GM06990 (cell line): ENCODE measurements around the gene SF3A2.

Experiments
- DNase-seq: peaks from one replicate; pipeline ENCODE4 v3.0.0-alpha.2; 2011; ENCODE audit not compliant: insufficient read length; ENCODE audit errors: extremely low read depth
- H3K27me3 ChIP-seq: replicated peaks from 2 replicates; pipeline ENCODE4 v1.6.0; 2011; ENCODE audit warnings: low read length; ENCODE audit not compliant: control insufficient read depth, insufficient read depth
- H3K36me3 ChIP-seq: 2 replicates; pipeline ENCODE4 v1.5.1; 2011; ENCODE audit warnings: low read length; ENCODE audit not compliant: control insufficient read depth, insufficient read depth
- H3K4me3 ChIP-seq: replicated peaks from 2 replicates; pipeline ENCODE4 v1.5.1; 2011; ENCODE audit warnings: low read depth, mild to moderate bottlenecking, control low read depth, low read length
- TF ChIP-seq, protein P1 (sequence below): IDR thresholded peaks from 2 replicates; pipeline ENCODE4 v1.5.1; 2011; ENCODE audit warnings: low read length, control low read depth, mild to moderate bottlenecking, inconsistent platforms; ENCODE audit not compliant: insufficient read depth, poor library complexity, severe bottlenecking

SF3A2 gene

DNA sequence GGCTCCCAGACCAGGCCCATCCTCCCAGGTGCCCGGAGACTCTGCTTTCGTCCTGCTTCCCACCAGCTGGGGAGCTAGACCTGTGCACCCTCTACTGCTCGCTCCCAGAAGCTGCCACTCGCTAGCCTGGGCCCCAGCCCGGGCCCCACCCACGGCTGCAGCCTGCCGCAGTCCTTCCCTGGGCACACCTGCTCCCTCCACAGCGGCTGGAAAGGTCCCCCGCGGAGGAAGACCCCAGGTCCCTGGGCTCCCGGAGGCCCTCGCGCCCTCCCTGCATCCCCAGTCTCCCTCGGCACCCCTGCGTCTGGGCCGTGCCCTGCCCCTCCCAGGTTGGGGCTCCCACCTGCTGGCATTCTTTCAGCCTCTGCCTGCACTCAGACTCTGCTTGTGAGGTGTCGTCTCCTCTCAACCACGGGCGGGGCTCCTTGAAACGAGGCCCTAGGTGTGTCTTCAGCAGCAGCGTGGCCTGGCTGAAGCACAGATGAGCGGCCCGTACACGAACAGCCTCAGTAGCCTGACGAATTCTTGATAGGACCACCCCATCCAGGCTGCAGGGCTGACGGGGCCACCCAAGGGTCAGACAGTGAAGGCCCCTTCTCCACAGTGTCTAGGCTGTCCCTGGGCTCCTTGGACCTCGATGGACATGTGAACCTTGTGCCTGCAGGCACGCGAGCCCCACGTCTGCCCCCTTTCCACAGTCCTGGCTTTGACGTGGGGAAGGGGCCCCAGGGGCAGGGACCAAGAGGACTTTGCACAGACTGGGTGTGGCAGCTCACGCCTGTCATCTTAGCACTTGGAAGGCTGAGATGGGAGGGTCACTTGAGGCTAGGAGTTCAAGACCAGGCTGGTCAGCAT lies 44.9 kb upstream of the SF3A2 start:
- DNase-seq: no peak
- H3K27me3 ChIP-seq: no peaks in the 10 kb centered on the region
- H3K36me3 ChIP-seq: peaks cover 56% of the 10 kb centered on the region
- H3K4me3 ChIP-seq: no peak overlapping the region
- TF ChIP-seq, protein P1, sequence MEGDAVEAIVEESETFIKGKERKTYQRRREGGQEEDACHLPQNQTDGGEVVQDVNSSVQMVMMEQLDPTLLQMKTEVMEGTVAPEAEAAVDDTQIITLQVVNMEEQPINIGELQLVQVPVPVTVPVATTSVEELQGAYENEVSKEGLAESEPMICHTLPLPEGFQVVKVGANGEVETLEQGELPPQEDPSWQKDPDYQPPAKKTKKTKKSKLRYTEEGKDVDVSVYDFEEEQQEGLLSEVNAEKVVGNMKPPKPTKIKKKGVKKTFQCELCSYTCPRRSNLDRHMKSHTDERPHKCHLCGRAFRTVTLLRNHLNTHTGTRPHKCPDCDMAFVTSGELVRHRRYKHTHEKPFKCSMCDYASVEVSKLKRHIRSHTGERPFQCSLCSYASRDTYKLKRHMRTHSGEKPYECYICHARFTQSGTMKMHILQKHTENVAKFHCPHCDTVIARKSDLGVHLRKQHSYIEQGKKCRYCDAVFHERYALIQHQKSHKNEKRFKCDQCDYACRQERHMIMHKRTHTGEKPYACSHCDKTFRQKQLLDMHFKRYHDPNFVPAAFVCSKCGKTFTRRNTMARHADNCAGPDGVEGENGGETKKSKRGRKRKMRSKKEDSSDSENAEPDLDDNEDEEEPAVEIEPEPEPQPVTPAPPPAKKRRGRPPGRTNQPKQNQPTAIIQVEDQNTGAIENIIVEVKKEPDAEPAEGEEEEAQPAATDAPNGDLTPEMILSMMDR: no peak

DNA sequence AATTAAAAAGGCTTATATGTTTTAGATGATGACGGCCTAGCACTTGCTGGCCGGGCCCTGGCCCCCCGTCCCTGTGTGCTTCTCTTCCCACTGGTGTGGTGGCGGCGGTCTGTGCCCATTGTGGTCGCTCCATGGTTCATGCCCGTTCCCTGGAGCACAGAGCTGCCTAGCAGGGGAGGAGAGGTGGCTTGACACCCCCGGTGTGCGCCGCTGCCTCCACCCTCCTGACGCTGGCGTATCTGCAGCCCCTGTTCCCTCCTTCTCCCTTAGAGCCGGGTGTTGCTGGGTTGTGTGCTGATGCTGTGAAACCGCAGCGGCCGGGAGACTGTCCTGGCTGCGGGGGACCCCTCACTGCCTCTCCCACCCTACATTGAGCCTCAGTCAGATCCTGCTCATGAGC lies 43.8 kb upstream of the SF3A2 start:
- Histone ChIP-seq H3K27me3 (no peaks in the 10 kb centered on the region), H3K4me3 (no peak overlapping the region), H3K36me3 (peaks cover 59% of the 10 kb centered on the region)
- TF ChIP-seq, protein P1: no peak
- DNase-seq: no peak

DNA sequence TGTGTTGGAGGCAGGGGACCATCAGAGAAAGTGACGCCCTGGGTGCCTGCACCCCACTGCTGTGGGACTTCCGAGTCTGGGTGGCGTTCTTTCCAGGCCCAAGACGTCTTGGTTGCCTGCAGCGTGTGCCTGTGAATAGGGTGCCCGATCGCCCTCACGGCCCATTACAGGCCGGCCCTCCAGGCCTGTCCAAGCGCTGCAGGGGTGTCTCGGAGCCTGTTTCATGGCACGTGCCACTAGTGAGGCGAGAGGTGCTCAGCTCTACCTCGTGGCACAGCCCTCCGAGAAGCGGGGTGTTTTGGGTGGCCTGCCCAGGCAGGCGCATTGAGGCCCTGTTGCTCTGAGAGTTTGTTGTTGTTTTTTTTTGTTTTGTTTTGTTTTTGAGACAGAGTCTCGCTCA lies 42.8 kb upstream of the SF3A2 start:
- H3K27me3 ChIP-seq: no peaks in the 10 kb centered on the region
- TF ChIP-seq, protein P1: no peak
- H3K4me3 ChIP-seq: no peak overlapping the region
- H3K36me3 ChIP-seq: peaks cover 53% of the 10 kb centered on the region
- no peak for DNase-seq

DNA sequence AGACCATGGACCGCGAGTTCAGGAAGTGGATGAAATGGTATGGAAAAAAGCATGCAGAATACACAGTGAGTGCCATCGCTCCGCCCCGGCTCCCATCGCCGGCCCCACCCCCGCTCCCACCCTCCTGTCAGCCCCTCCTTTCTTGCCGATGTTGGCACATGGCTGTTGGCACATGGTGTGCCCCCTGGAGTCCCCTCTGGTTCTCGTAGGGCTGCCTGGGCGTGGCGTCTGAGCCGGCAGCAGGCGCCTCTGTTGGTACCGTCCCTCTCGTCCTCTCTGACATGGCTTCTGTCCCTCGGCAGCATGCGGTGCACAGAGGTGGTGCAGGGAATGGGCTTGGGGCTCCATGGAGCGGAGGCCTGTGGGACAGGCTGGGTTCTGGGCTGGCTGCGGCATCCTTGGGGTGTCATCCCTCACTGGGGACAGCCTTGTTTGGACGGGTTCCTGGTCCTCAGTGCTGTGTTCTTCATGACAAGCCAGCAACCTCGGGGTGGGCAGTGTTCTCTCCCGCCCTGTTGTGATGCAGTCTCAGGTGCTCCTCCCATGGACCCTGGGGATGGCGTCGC lies 42.0 kb upstream of the SF3A2 start:
- no peak for DNase-seq
- Histone ChIP-seq H3K27me3 (no peaks in the 10 kb centered on the region), H3K4me3 (no peak overlapping the region), H3K36me3 (peaks cover 46% of the 10 kb centered on the region)
- TF ChIP-seq, protein P1: no peak

DNA sequence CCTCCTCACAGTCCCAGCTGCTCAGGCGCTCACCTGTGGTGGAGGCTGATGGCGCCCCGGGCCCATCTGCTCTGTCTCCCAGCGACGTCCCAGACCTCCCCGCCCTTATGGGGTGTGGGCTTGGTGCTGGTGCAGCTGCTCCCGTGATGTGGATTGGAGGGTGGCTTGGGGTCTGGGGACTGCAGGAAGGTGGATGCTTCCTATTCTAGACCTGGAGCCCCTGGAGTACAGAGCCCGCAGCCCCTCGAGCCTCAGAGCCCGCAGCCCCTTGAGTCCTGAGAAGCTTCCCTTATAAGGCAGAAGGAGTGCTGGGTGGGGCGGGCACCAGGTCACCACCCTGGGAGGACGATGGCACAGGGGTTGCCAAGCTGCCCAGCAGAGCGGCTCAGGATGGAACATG lies 41.3 kb upstream of the SF3A2 start:
- Histone ChIP-seq H3K27me3 (no peaks in the 10 kb centered on the region), H3K4me3 (no peak overlapping the region), H3K36me3 (peaks cover 49% of the 10 kb centered on the region)
- TF ChIP-seq, protein P1: no peak
- DNase-seq: no peak
